ENCODE data around the gene FRA10AC1. TPM values are rescaled to one million over a fixed set of nuclear protein-coding genes. Genes with fewer than 3 reads are reported as not detected.

Gene FRA10AC1
- total RNA-seq, 1 donor from 2014 or later = 21.9 TPM

GRCh38 chr10:93620925-93621324 lies 81.5 kb downstream of the FRA10AC1 start:
- Mint-ChIP-seq H3K36me3 (ENCODE audit: insufficient read depth) (no peaks in the 10 kb centered on the region), H3K9me3 (ENCODE audit: low read depth) (no peaks in the 10 kb centered on the region), H3K27ac (no peak overlapping the region), H3K27me3 (peaks cover 2% of the 10 kb centered on the region), H3K4me3 (ENCODE audit: low read depth) (no peak overlapping the region), H3K4me1 (ENCODE audit: low read depth) (no peaks in the 10 kb centered on the region)
- TF ChIP-seq, protein P1, sequence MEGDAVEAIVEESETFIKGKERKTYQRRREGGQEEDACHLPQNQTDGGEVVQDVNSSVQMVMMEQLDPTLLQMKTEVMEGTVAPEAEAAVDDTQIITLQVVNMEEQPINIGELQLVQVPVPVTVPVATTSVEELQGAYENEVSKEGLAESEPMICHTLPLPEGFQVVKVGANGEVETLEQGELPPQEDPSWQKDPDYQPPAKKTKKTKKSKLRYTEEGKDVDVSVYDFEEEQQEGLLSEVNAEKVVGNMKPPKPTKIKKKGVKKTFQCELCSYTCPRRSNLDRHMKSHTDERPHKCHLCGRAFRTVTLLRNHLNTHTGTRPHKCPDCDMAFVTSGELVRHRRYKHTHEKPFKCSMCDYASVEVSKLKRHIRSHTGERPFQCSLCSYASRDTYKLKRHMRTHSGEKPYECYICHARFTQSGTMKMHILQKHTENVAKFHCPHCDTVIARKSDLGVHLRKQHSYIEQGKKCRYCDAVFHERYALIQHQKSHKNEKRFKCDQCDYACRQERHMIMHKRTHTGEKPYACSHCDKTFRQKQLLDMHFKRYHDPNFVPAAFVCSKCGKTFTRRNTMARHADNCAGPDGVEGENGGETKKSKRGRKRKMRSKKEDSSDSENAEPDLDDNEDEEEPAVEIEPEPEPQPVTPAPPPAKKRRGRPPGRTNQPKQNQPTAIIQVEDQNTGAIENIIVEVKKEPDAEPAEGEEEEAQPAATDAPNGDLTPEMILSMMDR (IDR thresholded peaks at IDR 0.05; ENCODE audit: unreplicated experiment) = no peak
- no peak for DNase-seq (ENCODE audit: low spot score, unreplicated experiment)

Other genes with a start within 250 kb of the FRA10AC1 start
- gene MYOF, start 220.3 kb downstream of the FRA10AC1 start, total RNA-seq = 25.5 and 35.2 TPM in 2 replicates
- 9.1 and 10.5 TPM in 2 replicates for gene CEP55, start 206.0 kb downstream of the FRA10AC1 start, total RNA-seq
- gene FFAR4, start 135.9 kb downstream of the FRA10AC1 start, total RNA-seq = 0.07 and 0.13 TPM in 2 replicates
- 0.72 and 1.2 TPM in 2 replicates for gene RBP4, start 101.4 kb downstream of the FRA10AC1 start, total RNA-seq
- not detected in 2 replicates for gene PDE6C, start 90.1 kb downstream of the FRA10AC1 start, total RNA-seq
- not detected in 2 replicates for gene LGI1, start 55.3 kb upstream of the FRA10AC1 start, total RNA-seq
- 7.3 and 9.9 TPM in 2 replicates for gene SLC35G1, start 191.4 kb upstream of the FRA10AC1 start, total RNA-seq